ENCODE data around the gene RAB3GAP2.
"Not testable (repeated sequence)": the region's sequence is repeated elsewhere in the genome, so short reads cannot be mapped to it uniquely, and the experiment has no call there.

RAB3GAP2 gene, protein sequence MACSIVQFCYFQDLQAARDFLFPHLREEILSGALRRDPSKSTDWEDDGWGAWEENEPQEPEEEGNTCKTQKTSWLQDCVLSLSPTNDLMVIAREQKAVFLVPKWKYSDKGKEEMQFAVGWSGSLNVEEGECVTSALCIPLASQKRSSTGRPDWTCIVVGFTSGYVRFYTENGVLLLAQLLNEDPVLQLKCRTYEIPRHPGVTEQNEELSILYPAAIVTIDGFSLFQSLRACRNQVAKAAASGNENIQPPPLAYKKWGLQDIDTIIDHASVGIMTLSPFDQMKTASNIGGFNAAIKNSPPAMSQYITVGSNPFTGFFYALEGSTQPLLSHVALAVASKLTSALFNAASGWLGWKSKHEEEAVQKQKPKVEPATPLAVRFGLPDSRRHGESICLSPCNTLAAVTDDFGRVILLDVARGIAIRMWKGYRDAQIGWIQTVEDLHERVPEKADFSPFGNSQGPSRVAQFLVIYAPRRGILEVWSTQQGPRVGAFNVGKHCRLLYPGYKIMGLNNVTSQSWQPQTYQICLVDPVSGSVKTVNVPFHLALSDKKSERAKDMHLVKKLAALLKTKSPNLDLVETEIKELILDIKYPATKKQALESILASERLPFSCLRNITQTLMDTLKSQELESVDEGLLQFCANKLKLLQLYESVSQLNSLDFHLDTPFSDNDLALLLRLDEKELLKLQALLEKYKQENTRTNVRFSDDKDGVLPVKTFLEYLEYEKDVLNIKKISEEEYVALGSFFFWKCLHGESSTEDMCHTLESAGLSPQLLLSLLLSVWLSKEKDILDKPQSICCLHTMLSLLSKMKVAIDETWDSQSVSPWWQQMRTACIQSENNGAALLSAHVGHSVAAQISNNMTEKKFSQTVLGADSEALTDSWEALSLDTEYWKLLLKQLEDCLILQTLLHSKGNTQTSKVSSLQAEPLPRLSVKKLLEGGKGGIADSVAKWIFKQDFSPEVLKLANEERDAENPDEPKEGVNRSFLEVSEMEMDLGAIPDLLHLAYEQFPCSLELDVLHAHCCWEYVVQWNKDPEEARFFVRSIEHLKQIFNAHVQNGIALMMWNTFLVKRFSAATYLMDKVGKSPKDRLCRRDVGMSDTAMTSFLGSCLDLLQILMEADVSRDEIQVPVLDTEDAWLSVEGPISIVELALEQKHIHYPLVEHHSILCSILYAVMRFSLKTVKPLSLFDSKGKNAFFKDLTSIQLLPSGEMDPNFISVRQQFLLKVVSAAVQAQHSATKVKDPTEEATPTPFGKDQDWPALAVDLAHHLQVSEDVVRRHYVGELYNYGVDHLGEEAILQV (N-terminal part only)
- 97.1 to 155 (median 114) reads per million in 9 experiments for total RNA-seq

DNA sequence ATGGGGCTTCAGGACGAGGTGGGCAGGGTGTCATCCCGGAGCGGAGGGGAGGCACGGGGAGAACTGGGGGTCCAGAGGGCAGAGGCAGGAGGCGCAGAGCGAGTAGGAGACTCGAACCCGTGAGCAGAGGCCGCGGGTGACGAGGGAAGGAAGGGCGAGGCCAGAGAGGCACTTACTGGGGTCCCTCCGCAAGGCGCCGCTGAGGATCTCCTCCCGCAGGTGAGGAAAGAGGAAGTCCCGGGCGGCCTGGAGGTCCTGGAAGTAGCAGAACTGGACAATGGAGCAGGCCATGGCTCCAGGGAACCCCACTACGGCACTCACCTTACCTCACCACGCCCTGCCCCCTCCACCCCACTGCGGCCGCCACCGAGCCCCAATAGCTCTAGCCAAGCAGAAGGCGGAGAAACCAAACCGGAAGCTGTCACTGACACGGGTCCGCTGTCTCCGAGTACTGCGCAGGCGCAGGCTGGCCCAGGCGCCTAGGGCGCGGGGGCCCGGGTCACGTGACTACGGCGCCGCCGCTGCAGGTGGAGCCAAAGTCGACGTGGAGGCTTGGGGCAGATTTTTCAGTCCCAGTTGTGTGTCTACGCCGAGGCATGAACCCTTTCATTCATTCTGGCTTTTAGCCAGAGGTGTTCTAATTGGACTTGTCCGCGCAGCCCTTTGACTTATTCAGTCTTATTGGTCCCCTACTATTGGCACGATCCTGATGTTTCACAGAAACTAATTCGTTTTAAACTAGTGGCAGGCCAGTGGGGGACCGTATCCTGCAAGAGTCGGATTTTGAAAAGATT, at the start of gene RAB3GAP2:
Gene RAB3GAP2 (minus strand): TSS at position 407 of the 794 bp plus-strand sequence. CDS start 116 bp downstream, at position 291.
- DNase-seq (peak; percentile 97), ATAC-seq (replicated peaks) (peak; percentile 96)
- Mint-ChIP-seq H3K9me3 (no peaks in the 10 kb centered on the region), H3K4me3 (no peak within 1 kb of the TSS), H3K36me3 (ENCODE audit: insufficient read depth) (peaks cover 3% of the 10 kb centered on the region), H3K4me1 (ENCODE audit: low read depth in 2 of 2) (peaks cover 11 to 20% of the 10 kb centered on the region in 2 donors), H3K27me3 (peaks cover 7 to 11% of the 10 kb centered on the region in 2 donors), H3K27ac (no peak within 1 kb of the TSS)

DNA sequence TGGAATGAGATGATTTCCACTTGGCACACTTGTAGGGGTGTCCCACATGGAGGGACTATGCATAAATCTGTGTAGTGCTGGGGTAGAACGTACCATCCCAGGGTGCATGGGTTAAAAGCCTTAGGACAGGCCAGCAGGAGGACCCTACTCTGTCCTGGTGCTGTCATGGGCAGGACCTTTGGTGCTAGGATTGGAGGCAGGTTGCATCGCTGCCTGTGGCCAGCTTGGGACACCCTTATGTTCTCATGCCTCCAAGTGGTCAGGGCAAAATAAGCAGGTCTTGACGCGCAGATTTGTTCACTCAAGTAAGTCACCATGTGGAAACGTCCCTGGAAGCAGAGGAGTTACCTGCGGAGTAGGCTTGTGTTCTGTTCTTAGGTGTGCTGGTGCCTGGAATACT, 49.5 kb upstream of the RAB3GAP2 start:
- H3K9me3 Mint-ChIP-seq, result no peaks in the 10 kb centered on the region
- H3K27me3 Mint-ChIP-seq, result peaks cover 34 to 40% of the 10 kb centered on the region in 2 donors
- H3K4me3 Mint-ChIP-seq, result no peak overlapping the region
- DNase-seq (no peak), ATAC-seq (replicated peaks) (no peak)
- no peaks in the 10 kb centered on the region for H3K4me1 Mint-ChIP-seq (ENCODE audit: low read depth in 2 of 2)
- H3K36me3 Mint-ChIP-seq (ENCODE audit: insufficient read depth), result no peaks in the 10 kb centered on the region
- no peak overlapping the region for H3K27ac Mint-ChIP-seq

DNA sequence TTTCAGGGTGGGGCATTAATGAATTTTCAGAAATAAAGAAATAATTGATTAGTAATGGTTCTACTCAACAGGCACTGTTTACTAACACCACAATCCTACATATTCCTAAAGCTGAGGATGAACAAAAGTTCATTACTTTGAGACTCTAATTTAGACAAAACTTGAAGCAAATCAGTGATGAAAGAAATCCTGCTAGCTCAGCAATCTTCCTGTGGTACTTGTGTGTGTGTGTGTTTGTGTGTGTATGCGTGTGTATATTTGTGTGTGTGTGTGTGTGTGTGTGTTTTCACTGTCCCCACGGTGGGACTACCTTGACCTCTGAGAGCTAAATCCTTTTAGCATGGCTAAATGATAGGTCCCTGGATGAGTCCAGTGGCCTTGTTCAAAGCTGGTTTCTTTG, 48.5 kb upstream of the RAB3GAP2 start:
- no peaks in the 10 kb centered on the region for H3K9me3 Mint-ChIP-seq
- H3K27ac Mint-ChIP-seq, result no peak overlapping the region
- no peak overlapping the region for H3K4me3 Mint-ChIP-seq
- ATAC-seq (replicated peaks) (no peak), DNase-seq (no peak)
- no peaks in the 10 kb centered on the region for H3K36me3 Mint-ChIP-seq (ENCODE audit: insufficient read depth)
- no peaks in the 10 kb centered on the region for H3K4me1 Mint-ChIP-seq (ENCODE audit: low read depth in 2 of 2)
- peaks cover 24 to 40% of the 10 kb centered on the region in 2 donors for H3K27me3 Mint-ChIP-seq

DNA sequence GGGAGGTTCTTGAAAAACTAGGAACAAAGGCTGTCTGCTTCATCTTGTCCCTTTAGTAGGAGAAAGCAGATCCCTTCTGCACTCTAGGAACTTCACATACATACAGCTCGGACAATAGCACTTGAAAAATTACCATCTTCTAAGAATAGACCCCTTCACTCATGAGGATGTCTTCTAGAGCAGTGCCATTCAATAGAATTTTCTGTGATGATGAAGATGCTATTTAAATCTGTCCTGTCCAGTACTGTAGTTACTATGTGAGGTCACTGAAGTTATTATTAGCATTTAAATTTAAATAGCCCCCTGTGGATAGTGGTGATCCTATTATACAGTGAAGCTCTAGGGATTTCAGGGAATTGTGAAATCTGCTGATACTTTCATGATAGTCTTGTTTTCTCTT, 46.4 kb upstream of the RAB3GAP2 start:
- DNase-seq (no peak), ATAC-seq (replicated peaks) (no peak)
- H3K27ac Mint-ChIP-seq, result no peak overlapping the region
- H3K27me3 Mint-ChIP-seq, result peaks cover 13 to 31% of the 10 kb centered on the region in 2 donors
- H3K4me1 Mint-ChIP-seq (ENCODE audit: low read depth in 2 of 2), result no peaks in the 10 kb centered on the region
- H3K9me3 Mint-ChIP-seq, result no peaks in the 10 kb centered on the region
- H3K36me3 Mint-ChIP-seq (ENCODE audit: insufficient read depth), result no peaks in the 10 kb centered on the region
- H3K4me3 Mint-ChIP-seq, result no peak overlapping the region

DNA sequence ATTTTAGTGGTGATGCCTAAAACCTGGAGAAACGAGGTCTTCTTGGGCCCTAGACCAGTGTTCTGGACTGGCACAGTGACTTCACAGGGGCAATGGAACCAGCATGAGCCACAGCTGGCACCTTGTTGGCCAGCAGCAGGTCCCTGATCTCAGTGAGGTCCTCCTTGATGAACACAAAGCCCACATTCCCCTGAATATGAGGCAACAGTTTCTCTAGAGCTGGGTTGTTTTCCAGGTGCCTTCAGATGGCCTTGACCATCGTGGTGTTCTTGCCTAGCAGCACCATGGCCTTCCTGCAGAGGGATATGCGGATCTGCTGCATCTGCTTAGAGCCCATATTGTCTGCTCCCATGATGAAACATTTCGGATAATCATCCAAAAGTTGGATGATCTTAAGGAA, 44.9 kb upstream of the RAB3GAP2 start:
- Mint-ChIP-seq H3K27ac (no peak overlapping the region), H3K36me3 (ENCODE audit: insufficient read depth) (no peaks in the 10 kb centered on the region), H3K4me3 (no peak overlapping the region), H3K4me1 (ENCODE audit: low read depth in 2 of 2) (no peaks in the 10 kb centered on the region), H3K27me3 (peaks cover 7 to 21% of the 10 kb centered on the region in 2 donors), H3K9me3 (no peaks in the 10 kb centered on the region)
- DNase-seq (no peak), ATAC-seq (replicated peaks) (no peak)

DNA sequence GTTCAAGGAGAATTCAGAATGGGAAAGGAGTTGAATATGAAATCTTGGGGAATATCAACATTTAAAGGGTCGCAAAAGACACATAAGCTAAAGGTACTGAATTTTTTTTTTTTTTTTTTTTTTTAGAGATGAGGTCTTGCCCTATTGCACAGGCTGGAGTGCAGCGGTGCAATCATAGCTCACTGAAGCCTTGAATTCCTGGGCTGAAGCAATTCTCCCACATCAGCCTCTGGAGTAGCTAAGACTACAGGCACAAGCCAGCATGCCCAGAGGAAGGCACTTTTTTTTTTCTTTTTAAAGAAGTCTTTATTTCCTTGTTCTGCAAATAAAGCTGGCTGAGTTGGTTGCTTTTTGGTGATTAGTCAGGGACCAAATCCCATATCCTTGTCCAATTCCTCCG, 44.1 kb upstream of the RAB3GAP2 start:
- H3K4me3 Mint-ChIP-seq, result no peak overlapping the region
- no peaks in the 10 kb centered on the region for H3K9me3 Mint-ChIP-seq
- peaks cover 4 to 18% of the 10 kb centered on the region in 2 donors for H3K27me3 Mint-ChIP-seq
- H3K4me1 Mint-ChIP-seq (ENCODE audit: low read depth in 2 of 2), result no peaks in the 10 kb centered on the region
- no peak for DNase-seq
- ATAC-seq (replicated peaks), result no peak
- no peak overlapping the region for H3K27ac Mint-ChIP-seq
- H3K36me3 Mint-ChIP-seq (ENCODE audit: insufficient read depth), result no peaks in the 10 kb centered on the region

DNA sequence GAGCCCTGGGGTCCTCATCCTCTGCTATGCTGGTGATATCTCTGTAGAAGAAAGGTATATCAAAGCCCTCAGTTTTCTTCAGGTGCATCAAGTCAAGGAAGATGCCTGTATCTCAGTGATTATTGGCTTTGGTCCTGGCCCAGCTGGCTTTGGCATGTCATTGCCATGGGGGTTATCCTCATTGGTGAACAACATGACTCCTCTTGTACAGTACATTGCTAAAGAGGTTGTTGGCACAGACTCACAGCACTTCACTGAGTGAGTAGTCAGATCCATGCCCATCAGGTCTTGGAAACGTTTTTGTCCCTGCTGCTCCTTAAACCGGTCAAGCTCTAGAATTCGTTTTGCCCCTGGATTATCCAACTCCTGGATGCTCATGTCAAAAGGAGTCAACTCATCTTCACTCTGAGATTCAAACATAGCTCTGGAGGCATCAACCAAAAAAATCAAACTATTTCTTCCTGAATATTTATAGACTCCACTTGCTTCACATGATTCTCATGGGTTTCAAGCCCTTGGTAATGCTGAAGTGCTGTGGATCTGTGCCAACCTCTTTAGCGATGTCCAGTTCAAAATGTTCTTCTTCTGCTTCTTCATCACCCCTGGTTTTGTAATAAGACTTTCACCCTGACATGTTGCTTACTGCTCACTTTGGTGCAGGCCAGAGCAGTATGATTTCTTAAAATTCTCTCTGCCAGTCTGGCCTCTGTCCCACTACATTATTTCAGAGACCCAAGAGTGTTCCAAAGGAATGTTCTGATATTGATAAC, 43.0 kb upstream of the RAB3GAP2 start:
- H3K27me3 Mint-ChIP-seq, result peaks cover 0 to 18% of the 10 kb centered on the region in 2 donors
- no peak overlapping the region for H3K27ac Mint-ChIP-seq
- no peaks in the 10 kb centered on the region for H3K4me1 Mint-ChIP-seq (ENCODE audit: low read depth in 2 of 2)
- no peaks in the 10 kb centered on the region for H3K9me3 Mint-ChIP-seq
- DNase-seq, result no peak
- H3K4me3 Mint-ChIP-seq, result no peak overlapping the region
- no peak for ATAC-seq (replicated peaks)
- H3K36me3 Mint-ChIP-seq (ENCODE audit: insufficient read depth), result no peaks in the 10 kb centered on the region

DNA sequence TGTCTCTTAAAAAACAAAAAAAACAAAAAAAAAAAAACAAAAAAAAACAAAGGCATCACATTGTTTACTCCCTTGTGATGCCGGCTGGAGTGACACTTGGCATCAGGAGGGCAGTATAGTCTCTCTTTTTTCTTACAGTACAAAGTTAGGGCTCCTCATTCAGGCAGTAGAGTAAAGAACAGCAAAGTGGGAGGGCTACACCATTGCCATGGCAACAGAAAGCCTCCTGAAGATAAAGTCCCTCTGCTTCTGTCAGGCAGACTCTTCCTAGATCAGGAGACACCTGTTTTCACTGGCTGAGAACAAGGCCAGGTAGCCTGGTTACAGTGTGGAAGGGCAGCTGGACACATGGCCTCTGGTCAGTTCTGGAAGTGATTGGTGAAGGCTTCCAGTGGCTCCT, 41.3 kb upstream of the RAB3GAP2 start:
- ATAC-seq (replicated peaks), result no peak
- no peaks in the 10 kb centered on the region for H3K4me1 Mint-ChIP-seq (ENCODE audit: low read depth in 2 of 2)

DNA sequence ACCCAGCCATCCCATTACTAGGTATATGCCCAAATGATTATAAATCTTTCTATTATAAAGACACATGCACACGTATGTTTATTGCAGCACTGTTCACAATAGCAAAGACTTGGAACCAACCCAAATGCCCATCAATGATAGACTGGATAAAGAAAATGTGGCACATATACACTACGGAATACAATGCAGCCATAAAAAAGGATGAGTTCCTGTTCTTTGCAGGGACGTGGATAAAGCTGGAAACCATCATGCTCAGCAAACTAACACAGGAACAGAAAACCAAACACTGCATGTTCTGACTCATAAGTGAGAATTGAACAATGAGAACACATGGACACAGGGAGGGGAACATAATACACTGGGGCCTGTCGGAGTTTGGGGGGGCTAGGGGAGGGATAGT, 37.9 kb upstream of the RAB3GAP2 start:
- peaks cover 19 to 39% of the 10 kb centered on the region in 2 donors for H3K27me3 Mint-ChIP-seq
- not testable (repeated sequence) for DNase-seq; H3K9me3 Mint-ChIP-seq; ATAC-seq (replicated peaks); H3K36me3 Mint-ChIP-seq (ENCODE audit: insufficient read depth); H3K4me1 Mint-ChIP-seq (ENCODE audit: low read depth in 2 of 2); H3K27ac Mint-ChIP-seq; H3K4me3 Mint-ChIP-seq

More for the DNA sequence above, 41.3 kb upstream of the RAB3GAP2 start:
- H3K27ac Mint-ChIP-seq, result peak overlapping the region in 1 of 2 donors; percentile 13
- H3K4me3 Mint-ChIP-seq, result no peak overlapping the region
- no peaks in the 10 kb centered on the region for H3K9me3 Mint-ChIP-seq
- no peak for DNase-seq
- H3K36me3 Mint-ChIP-seq (ENCODE audit: insufficient read depth), result no peaks in the 10 kb centered on the region
- peaks cover 7 to 26% of the 10 kb centered on the region in 2 donors for H3K27me3 Mint-ChIP-seq

DNA sequence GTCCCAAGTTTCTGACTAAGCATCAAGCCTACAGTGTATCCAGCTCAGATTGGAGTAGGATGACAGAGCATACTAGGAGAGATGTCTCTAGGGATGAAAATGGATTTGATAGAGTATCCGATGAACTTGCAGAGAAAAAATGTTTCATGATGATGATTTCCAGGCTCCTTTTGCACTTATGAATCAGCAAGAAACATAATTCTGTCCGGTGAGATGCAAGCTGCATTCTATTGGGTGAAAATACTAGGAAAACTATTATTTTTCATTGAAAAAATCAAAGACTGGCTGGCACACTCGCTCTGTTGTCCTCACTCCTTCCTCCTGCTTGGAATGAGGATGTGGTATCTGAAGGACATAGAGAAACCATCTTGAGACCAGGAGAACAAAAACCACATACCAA, 35.4 kb upstream of the RAB3GAP2 start:
- H3K27ac Mint-ChIP-seq, result no peak overlapping the region
- no peaks in the 10 kb centered on the region for H3K9me3 Mint-ChIP-seq
- DNase-seq (no peak), ATAC-seq (replicated peaks) (no peak)
- no peaks in the 10 kb centered on the region for H3K4me1 Mint-ChIP-seq (ENCODE audit: low read depth in 2 of 2)
- no peaks in the 10 kb centered on the region for H3K36me3 Mint-ChIP-seq (ENCODE audit: insufficient read depth)
- peaks cover 34 to 48% of the 10 kb centered on the region in 2 donors for H3K27me3 Mint-ChIP-seq
- no peak overlapping the region for H3K4me3 Mint-ChIP-seq

DNA sequence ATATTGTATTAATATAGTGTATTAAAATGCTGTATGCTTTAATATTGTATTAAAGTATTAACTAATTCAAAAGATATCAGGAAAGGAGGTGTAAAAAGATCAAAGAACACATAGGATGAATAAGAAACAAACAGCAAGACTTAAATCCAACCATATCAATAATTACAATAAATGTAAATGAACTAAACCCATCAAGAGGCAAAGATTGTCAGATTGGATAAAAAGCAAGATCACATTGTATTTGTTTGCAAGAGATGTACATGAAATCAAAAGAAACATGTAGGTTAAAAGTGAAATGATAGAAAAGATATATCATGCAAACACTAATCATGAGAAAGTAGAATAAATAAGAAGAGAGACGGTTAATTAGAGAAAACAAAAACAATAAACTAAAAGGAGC, 34.1 kb upstream of the RAB3GAP2 start:
- H3K27me3 Mint-ChIP-seq, result peaks cover 40 to 48% of the 10 kb centered on the region in 2 donors
- no peaks in the 10 kb centered on the region for H3K36me3 Mint-ChIP-seq (ENCODE audit: insufficient read depth)
- no peak overlapping the region for H3K4me3 Mint-ChIP-seq
- H3K4me1 Mint-ChIP-seq (ENCODE audit: low read depth in 2 of 2), result no peaks in the 10 kb centered on the region
- H3K27ac Mint-ChIP-seq, result no peak overlapping the region
- H3K9me3 Mint-ChIP-seq, result no peaks in the 10 kb centered on the region
- DNase-seq, result no peak
- no peak for ATAC-seq (replicated peaks)

DNA sequence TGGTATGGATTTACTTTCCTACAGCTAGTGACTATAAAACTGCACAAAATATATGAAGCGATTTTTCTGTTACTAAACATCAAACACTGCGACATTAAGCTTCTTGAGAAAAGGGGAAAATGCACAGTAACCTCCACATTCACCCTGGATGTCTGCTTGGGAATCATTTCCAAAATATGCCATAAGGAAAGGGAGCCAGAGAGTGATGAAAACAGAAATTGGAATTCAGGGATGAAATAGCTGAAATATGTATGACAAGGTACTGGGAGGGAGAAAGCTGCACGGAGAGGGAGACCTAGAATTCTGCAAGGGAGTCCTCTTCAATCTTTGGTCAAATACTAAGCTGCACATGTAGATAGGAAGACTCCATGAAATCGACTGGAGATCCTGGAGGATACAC, 31.6 kb upstream of the RAB3GAP2 start:
- Mint-ChIP-seq H3K9me3 (no peaks in the 10 kb centered on the region), H3K4me1 (ENCODE audit: low read depth in 2 of 2) (no peaks in the 10 kb centered on the region), H3K4me3 (no peak overlapping the region), H3K27ac (no peak overlapping the region), H3K36me3 (ENCODE audit: insufficient read depth) (no peaks in the 10 kb centered on the region), H3K27me3 (peaks cover 36 to 38% of the 10 kb centered on the region in 2 donors)
- DNase-seq (no peak), ATAC-seq (replicated peaks) (no peak)

All from effector memory CD8-positive, alpha-beta T cell (primary cell).